NCI-H510A treated with DMSO at 0.1 percent for 48 hours (cell line): ENCODE data around the gene TSNAXIP1.
"Not testable (repeated sequence)": the region's sequence is repeated elsewhere in the genome, so short reads cannot be mapped to it uniquely, and the experiment has no call there.

Source experiments
- DNase-seq: peaks from one replicate; lab custom pipeline; 2025; lab: John Stamatoyannopoulos, UW

TSNAXIP1 gene

DNA sequence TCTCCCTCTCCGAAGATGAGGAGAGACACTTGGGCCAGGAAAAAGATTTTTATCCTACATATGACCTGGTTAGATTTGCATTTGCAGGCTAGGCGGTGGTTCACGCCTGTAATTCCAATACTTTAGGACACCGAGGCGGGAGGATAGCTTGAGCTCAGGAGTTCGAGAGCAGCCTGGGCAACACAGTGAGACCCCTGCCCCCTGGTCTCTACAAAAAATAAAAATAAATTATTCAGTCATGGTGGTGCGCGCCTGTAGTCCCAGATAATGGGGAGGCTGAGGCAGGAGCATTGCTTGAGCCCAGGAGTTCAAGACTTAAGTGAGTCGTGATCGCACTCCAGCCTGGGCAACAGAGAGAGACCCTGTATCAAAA lies 27.5 kb downstream of the TSNAXIP1 start:
- no peak for DNase-seq

DNA sequence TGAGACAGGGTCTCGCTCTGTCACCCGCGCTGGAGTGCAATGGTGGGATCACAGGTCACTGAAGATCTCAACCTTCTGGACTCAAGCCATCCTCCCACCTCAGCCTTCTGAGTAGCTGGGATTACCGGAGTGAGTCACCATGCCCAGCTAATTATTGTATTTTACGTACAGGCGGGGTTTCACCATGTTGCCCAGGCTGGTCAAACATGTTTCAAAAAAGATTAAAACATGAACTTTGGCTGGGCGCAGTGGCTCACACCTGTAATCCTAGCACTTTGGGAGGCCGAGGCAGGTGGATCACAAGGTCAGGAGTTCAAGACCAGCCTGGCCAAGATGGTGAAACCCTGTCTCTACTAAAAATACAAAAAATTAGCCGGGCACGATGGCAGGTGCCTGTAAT lies 30.5 kb downstream of the TSNAXIP1 start:
- not testable (repeated sequence) for DNase-seq

DNA sequence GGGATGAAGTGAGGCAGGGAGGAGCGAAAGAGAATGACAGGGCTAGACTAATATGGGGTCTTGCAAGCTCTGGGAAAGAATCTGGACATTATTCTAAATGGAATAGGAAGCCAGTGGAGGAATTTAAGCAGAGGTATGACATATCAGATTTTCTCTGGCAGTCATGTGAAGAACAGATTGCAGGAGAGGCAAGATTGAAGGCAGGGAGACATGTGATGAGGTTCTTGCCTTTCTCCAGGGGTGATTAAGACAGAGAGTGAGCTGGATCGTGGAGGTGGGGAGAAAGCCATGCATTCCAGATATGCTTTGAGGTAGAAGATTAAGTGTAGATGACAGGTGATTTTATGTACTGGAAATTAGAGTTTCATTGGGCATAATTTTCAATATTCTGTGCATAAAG lies 31.1 kb downstream of the TSNAXIP1 start:
- DNase-seq: no peak

GRCh38 chr16:67841198-67841815 lies 34.6 kb downstream of the TSNAXIP1 start:
- no peak for DNase-seq

GRCh38 chr16:67841816-67842508 lies 35.3 kb downstream of the TSNAXIP1 start, which contains the start of gene THAP11:
THAP11 (plus strand) TSS chr16:67842320; CDS start chr16:67842555, 235 bp downstream.
- DNase-seq: peak; percentile 91

DNA sequence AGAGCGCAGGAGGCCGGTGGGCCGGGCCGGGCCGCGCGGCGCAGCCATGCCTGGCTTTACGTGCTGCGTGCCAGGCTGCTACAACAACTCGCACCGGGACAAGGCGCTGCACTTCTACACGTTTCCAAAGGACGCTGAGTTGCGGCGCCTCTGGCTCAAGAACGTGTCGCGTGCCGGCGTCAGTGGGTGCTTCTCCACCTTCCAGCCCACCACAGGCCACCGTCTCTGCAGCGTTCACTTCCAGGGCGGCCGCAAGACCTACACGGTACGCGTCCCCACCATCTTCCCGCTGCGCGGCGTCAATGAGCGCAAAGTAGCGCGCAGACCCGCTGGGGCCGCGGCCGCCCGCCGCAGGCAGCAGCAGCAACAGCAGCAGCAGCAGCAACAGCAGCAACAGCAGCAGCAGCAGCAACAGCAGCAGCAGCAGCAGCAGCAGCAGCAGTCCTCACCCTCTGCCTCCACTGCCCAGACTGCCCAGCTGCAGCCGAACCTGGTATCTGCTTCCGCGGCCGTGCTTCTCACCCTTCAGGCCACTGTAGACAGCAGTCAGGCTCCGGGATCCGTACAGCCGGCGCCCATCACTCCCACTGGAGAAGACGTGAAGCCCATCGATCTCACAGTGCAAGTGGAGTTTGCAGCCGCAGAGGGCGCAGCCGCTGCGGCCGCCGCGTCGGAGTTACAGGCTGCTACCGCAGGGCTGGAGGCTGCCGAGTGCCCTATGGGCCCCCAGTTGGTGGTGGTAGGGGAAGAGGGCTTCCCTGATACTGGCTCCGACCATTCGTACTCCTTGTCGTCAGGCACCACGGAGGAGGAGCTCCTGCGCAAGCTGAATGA lies 36.0 kb downstream of the TSNAXIP1 start:
- DNase-seq: peak; percentile 30

DNA sequence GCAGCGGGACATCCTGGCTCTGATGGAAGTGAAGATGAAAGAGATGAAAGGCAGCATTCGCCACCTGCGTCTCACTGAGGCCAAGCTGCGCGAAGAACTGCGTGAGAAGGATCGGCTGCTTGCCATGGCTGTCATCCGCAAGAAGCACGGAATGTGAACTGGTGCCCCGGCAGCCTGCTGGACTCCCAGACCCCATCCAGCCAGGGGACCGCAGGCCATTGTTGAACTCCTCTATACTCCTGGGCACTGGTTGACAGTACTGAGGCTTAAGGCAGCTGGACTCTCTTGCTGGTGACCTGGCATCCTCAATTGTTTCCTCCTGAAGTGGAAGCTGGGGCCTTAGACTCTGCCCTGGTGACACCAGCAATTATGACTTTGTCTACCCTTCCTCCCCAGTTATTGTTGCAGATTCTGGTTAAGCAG lies 36.7 kb downstream of the TSNAXIP1 start:
- peak; percentile 30 for DNase-seq

DNA sequence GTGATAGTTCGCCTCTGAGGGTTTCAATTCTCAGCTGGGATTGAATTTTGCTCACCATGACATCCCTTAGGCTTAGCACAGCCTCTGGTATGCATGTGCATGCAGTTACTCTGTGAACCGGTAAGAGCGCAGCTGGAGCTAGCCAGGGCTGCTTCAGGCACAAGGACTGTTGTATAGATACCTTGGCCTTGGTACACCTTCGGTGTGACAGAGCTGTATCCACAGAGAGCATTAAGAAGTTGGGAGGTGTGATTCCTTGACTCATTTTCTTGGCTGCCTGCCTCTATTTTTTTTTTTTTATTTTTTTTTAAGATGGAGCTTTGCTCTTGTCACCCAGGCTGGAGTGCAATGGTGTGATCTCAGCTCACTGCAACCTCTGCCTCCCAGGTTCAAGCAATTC lies 37.8 kb downstream of the TSNAXIP1 start:
- DNase-seq: peak; percentile 9

DNA sequence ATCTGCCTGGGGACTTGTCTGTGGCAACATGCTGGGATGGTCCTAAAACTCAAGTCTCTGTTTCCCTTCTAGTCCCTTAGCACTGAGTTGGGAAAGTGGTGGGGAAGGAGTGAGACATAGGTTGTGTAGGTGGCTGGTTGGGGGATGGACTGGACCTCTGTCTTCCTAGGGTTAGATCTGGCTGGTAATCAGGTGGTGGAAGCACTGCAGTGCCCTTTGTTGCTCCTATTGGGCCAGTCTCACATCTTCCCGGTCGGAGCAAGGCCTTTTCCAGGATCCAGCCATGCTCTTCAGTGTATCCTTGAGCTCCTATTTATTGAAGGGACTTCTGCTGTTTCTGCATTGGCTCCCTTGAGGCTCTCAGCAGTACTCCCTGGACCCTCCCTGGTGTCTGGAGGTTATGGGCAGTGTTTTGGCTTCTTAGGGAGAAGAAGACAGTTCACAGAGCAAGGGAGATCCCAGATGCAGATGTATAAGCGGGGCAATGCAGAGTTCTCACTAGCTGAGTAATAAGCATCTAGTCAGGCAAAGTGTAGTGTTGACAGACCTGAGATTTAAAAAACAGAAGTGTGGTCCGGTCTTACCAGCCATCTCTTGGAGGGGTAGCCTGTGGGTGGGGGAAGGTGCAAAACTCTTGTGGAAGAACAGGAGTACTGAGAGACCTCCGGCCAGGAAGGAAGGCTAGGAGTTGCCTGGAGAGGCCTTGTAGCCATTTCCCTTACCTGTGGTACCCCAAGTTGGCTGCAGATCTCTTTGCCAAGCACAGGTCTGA lies 38.8 kb downstream of the TSNAXIP1 start:
- DNase-seq: no peak

GRCh38 chr16:67846063-67846319 lies 39.3 kb downstream of the TSNAXIP1 start:
- no peak for DNase-seq

GRCh38 chr16:67846320-67847063 lies 39.8 kb downstream of the TSNAXIP1 start, which contains the start of gene NUTF2:
NUTF2 (plus strand) TSS chr16:67846933; CDS start chr16:67865131, 18,198 bp downstream.
- peak; percentile 86 for DNase-seq

- DNase-seq: no peak
These were observed 40.6 kb downstream of the TSNAXIP1 start, which contains the start of gene CENPT for GRCh38 chr16:67847064-67847861. CENPT (minus strand) TSS chr16:67847693; CDS start chr16:67833859, 13,834 bp downstream.

- DNase-seq: no peak
These were observed 41.4 kb downstream of the TSNAXIP1 start for GRCh38 chr16:67848118-67848517.

DNA sequence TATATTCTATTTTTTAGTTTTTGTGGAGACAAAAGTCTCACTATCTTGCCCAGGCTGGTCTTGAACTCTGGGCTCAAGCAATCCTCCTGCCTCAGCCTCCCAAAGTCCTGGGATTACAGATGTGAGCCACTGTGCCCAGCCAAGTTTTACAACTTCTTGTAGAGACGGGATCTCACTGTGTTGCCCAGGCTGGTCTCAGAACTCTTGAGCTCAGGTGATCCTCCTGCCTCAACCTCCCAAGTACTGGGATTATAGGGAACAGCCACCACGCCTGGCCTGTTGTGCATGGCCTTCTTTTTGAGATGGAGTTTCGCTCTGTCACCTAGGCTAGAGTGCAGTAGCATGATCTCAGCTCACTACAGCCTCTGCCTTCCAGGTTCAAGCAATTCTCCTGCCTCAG lies 47.0 kb downstream of the TSNAXIP1 start:
- no peak for DNase-seq

GRCh38 chr16:67855789-67856188 lies 49.1 kb downstream of the TSNAXIP1 start:
- no peak for DNase-seq

DNA sequence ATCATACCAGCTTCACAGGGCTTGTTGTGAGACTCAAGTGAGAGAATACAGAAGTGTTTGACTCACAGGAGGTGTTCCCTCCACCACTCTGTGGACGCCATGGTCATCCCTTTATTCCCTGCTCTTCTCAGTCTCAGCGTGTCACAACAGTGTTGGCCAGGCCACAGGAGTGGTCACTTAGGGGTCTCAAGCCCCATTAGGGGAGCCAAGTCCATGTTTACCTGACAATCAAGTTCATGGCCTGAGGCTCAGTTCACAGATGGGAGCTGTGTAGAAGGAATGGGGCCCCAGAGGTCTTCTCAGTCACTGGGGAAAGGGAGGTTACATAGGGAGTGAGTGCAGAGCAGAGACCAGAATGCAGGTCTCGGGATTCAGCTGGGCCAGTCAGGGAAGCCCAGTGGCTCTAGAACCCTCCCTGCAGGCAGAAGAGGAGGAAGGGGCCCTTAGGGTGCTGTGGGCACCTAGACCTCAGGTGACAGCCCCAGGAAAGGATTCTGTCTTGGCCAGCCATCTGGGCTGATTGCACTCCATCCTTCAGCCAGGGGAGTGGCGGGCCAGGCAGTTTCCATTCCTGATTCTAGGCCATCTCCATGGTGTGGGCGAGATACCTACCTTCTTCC lies 50.3 kb downstream of the TSNAXIP1 start:
- DNase-seq: no peak

- DNase-seq: peak; percentile 81
These were observed 51.0 kb downstream of the TSNAXIP1 start for GRCh38 chr16:67857547-67858233.

- DNase-seq: no peak
These were observed 51.8 kb downstream of the TSNAXIP1 start for GRCh38 chr16:67858500-67858899.

DNA sequence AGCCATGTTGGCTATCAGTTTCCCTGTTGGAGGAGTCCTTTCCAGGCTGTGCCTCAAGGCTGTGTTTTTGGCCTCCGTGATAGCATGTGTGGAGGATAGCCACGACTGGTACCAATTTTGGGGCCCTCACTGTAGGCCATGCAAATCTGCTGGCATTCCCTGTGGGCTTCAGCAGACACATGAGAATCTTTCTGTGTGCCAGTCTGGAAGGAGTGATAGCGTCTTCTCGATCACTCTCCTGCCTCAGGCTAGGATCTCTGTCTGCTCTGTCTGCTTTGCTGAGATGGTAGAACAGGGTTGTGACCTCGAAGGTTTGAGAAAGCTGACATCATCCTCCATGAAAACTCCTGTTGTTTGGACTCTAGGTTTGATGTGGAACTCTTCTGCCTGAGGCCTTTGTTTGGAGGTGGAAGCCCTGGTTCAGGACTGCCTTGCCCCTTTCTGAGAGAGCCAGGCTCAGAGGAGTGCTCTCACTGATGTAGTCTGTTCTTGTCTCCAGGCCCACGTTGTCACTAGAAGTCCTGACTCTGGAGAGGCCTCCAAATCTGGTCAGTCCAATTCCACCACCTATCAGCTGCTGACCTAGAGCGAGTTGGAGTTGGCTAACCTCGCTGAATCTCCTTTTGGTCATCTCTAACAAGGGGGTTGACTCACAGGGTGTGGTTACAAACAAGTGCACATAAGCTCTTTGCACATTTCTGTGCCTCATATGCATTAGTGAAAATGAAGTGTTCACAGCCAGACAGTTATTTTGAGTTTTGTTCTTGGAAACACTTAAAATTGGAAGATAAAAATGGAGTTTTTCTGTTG lies 54.1 kb downstream of the TSNAXIP1 start:
- DNase-seq: no peak
